Measurements from ENCODE around the gene JAZF1.

Gene JAZF1

GRCh38 chr7:28157831-28158416 is 22.7 kb downstream of the JAZF1 start:
- H3K4me3 ChIP-seq (ENCODE audit: low read length) = no peak overlapping the region
- TF ChIP-seq CTCF (conservative IDR thresholded peaks at IDR 0.05; ENCODE audit: low read length) = no peak
- DNase-seq (ENCODE audit: low read depth) = no peak

- DNase-seq (ENCODE audit: low read depth) = peak; percentile 55
- TF ChIP-seq CTCF (conservative IDR thresholded peaks at IDR 0.05; ENCODE audit: low read length) = no peak
- no peak overlapping the region for H3K4me3 ChIP-seq (ENCODE audit: low read length)
Measured at GRCh38 chr7:28157076-28157745, 23.4 kb downstream of the JAZF1 start.

GRCh38 chr7:28156401-28156800 is 24.2 kb downstream of the JAZF1 start:
- no peak for TF ChIP-seq CTCF (conservative IDR thresholded peaks at IDR 0.05; ENCODE audit: low read length)
- no peak overlapping the region for H3K4me3 ChIP-seq (ENCODE audit: low read length)
- no peak for DNase-seq (ENCODE audit: low read depth)

GRCh38 chr7:28155964-28156363 is 24.6 kb downstream of the JAZF1 start:
- peak; percentile 86 for DNase-seq (ENCODE audit: low read depth)
- no peak overlapping the region for H3K4me3 ChIP-seq (ENCODE audit: low read length)
- no peak for TF ChIP-seq CTCF (conservative IDR thresholded peaks at IDR 0.05; ENCODE audit: low read length)

GRCh38 chr7:28155019-28155660 is 25.5 kb downstream of the JAZF1 start:
- TF ChIP-seq CTCF (conservative IDR thresholded peaks at IDR 0.05; ENCODE audit: low read length) = no peak
- no peak for DNase-seq (ENCODE audit: low read depth)
- no peak overlapping the region for H3K4me3 ChIP-seq (ENCODE audit: low read length)

GRCh38 chr7:28152594-28152993 is 28.0 kb downstream of the JAZF1 start:
- DNase-seq (ENCODE audit: low read depth) = no peak
- no peak overlapping the region for H3K4me3 ChIP-seq (ENCODE audit: low read length)
- no peak for TF ChIP-seq CTCF (conservative IDR thresholded peaks at IDR 0.05; ENCODE audit: low read length)

- H3K4me3 ChIP-seq (ENCODE audit: low read length) = no peak overlapping the region
- TF ChIP-seq CTCF (conservative IDR thresholded peaks at IDR 0.05; ENCODE audit: low read length) = no peak
- DNase-seq (ENCODE audit: low read depth) = no peak
Measured at GRCh38 chr7:28151965-28152364, 28.6 kb downstream of the JAZF1 start.
